Endothelial cell of umbilical vein (primary cell): Measurements from ENCODE around the gene KCNMA1.

Source experiments
- EZH2 ChIP-seq: IDR thresholded peaks from 2 replicates; pipeline ENCODE4 v1.6.1; 2012; ENCODE audit warnings: borderline replicate concordance, low read depth, mild to moderate bottlenecking, moderate library complexity, low read length, inconsistent platforms; ENCODE audit not compliant: severe bottlenecking
- POLR2A ChIP-seq: IDR thresholded peaks from 2 replicates; pipeline ENCODE4 v1.6.1; 2012; ENCODE audit warnings: low read depth, mild to moderate bottlenecking, control low read depth, low read length
- TF ChIP-seq, protein P1 (sequence below), 2 donors: IDR thresholded peaks; 1 replicate in 1 of 2; 2 replicates in 1 of 2; pipeline ENCODE4 v1.5.1; 2011; ENCODE audit warnings: low read length in 2 of 2, mild to moderate bottlenecking in 2 of 2, moderate library complexity in 2 of 2, control low read depth in 1 of 2, inconsistent platforms in 1 of 2, low read depth in 1 of 2; ENCODE audit not compliant: insufficient read depth in 1 of 2; ENCODE audit errors: extremely low read depth in 1 of 2

- TF ChIP-seq POLR2A (no peak), EZH2 (no peak)
- TF ChIP-seq, protein P1, sequence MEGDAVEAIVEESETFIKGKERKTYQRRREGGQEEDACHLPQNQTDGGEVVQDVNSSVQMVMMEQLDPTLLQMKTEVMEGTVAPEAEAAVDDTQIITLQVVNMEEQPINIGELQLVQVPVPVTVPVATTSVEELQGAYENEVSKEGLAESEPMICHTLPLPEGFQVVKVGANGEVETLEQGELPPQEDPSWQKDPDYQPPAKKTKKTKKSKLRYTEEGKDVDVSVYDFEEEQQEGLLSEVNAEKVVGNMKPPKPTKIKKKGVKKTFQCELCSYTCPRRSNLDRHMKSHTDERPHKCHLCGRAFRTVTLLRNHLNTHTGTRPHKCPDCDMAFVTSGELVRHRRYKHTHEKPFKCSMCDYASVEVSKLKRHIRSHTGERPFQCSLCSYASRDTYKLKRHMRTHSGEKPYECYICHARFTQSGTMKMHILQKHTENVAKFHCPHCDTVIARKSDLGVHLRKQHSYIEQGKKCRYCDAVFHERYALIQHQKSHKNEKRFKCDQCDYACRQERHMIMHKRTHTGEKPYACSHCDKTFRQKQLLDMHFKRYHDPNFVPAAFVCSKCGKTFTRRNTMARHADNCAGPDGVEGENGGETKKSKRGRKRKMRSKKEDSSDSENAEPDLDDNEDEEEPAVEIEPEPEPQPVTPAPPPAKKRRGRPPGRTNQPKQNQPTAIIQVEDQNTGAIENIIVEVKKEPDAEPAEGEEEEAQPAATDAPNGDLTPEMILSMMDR (IDR thresholded peaks at IDR 0.05; ENCODE audit: extremely low read depth in 1 of 2, insufficient read depth in 1 of 2, low read depth in 1 of 2, low read length in 2 of 2): no peak
Measured at GRCh38 chr10:77073663-77073960, 564.0 kb downstream of the KCNMA1 start.
